Upper lobe of left lung (tissue), 4 donors: Measurements from ENCODE around the gene ACSL3.

Source experiments
- EP300 ChIP-seq, 4 donors: sonication (generic); formaldehyde crosslinking; IDR thresholded peaks; one replicate each; pipeline ENCODE4 v1.5.1; 2017; ENCODE audit warnings: antibody characterized with exemption in 4 of 4, control low read depth in 2 of 4
- POLR2A ChIP-seq, 4 donors: fragments of 450-650 bp; IDR thresholded peaks; one replicate each; pipeline ENCODE4 v1.5.1; 2016 to 2017; ENCODE audit warnings: antibody characterized with exemption in 4 of 4, mild to moderate bottlenecking in 2 of 4
- TF ChIP-seq, protein P1 (sequence below), 6 experiments: fragments of 450-650 bp in 4 of 6; fragments of 200-600 bp in 2 of 6; sonication (generic) in 2 of 6; IDR thresholded peaks; one replicate each; pipeline ENCODE4 v1.5.1; 2016 to 2019; ENCODE audit warnings: antibody characterized with exemption in 6 of 6

- TF ChIP-seq, protein P1, sequence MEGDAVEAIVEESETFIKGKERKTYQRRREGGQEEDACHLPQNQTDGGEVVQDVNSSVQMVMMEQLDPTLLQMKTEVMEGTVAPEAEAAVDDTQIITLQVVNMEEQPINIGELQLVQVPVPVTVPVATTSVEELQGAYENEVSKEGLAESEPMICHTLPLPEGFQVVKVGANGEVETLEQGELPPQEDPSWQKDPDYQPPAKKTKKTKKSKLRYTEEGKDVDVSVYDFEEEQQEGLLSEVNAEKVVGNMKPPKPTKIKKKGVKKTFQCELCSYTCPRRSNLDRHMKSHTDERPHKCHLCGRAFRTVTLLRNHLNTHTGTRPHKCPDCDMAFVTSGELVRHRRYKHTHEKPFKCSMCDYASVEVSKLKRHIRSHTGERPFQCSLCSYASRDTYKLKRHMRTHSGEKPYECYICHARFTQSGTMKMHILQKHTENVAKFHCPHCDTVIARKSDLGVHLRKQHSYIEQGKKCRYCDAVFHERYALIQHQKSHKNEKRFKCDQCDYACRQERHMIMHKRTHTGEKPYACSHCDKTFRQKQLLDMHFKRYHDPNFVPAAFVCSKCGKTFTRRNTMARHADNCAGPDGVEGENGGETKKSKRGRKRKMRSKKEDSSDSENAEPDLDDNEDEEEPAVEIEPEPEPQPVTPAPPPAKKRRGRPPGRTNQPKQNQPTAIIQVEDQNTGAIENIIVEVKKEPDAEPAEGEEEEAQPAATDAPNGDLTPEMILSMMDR (IDR thresholded peaks at IDR 0.05): peak in 4 of 6 experiments; percentile 16 to 54 (median 30)
- TF ChIP-seq POLR2A (IDR thresholded peaks at IDR 0.05) (no peak), EP300 (IDR thresholded peaks at IDR 0.05) (no peak)
Observed at GRCh38 chr2:222915092-222915957, 54.5 kb downstream of the ACSL3 start.
